Right lobe of liver (tissue), 6 donors: ENCODE data around the gene HECTD4. TPM values are rescaled to one million over a fixed set of nuclear protein-coding genes. Genes with fewer than 3 reads are reported as not detected.
"Not testable (repeated sequence)": the region's sequence is repeated elsewhere in the genome, so short reads cannot be mapped to it uniquely, and the experiment has no call there.

Experiments
- ATAC-seq, 4 donors: fragments of 200-7000 bp; cut with Tn5 transposase; one replicate each; pipeline ENCODE4 v1.9.1; 2020; ENCODE audit warnings: mild to moderate bottlenecking in 4 of 4, moderate library complexity in 4 of 4
- DNase-seq, 3 donors: peaks; one replicate each; pipeline ENCODE4 v3.0.0-alpha.2; 2020
- H3K27ac ChIP-seq, 3 donors: fragments of 200-600 bp; one replicate each; pipeline ENCODE4 v1.8.0; 2022
- H3K27me3 ChIP-seq, 2 donors: fragments of 200-600 bp; one replicate each; pipeline ENCODE4 v1.8.0; 2022
- H3K36me3 ChIP-seq, 4 donors: fragments of 200-600 bp; sonication (generic) in 1 of 4; one replicate each; pipeline versions ENCODE4 v1.5.1 to v1.8.0; 2017 to 2022; ENCODE audit warnings: control low read depth in 1 of 4
- H3K4me1 ChIP-seq, 4 donors: fragments of 200-600 bp; sonication (generic) in 1 of 4; one replicate each; pipeline versions ENCODE4 v1.5.1 to v1.8.0; 2017 to 2022; ENCODE audit warnings: control low read depth in 1 of 4
- H3K4me3 ChIP-seq, 3 donors: fragments of 200-600 bp; one replicate each; pipeline ENCODE4 v1.8.0; 2022
- H3K9me3 ChIP-seq, 4 donors: fragments of 200-600 bp; sonication (generic) in 1 of 4; one replicate each; pipeline versions ENCODE4 v1.5.1 to v1.8.0; 2017 to 2022; ENCODE audit warnings: control low read depth in 1 of 4
- CTCF ChIP-seq, 4 donors: fragments of 200-600 bp in 3 of 4; fragments of 450-650 bp in 1 of 4; IDR thresholded peaks; one replicate each; pipeline versions ENCODE4 v1.5.1 to v1.8.0; 2016 to 2022; ENCODE audit warnings: antibody characterized with exemption in 4 of 4, mild to moderate bottlenecking in 2 of 4
- POLR2A ChIP-seq: fragments of 450-650 bp; IDR thresholded peaks from one replicate; pipeline ENCODE4 v1.6.1; 2017; ENCODE audit warnings: antibody characterized with exemption, mild to moderate bottlenecking
- WGBS: methylation state at CpG from one replicate; pipeline ENCODE4 v1.1.6; 2018; ENCODE audit warnings: low coverage, low lambda C conversion rate; ENCODE audit not compliant: insufficient coverage; ENCODE audit errors: missing lambda C conversion rate; 5-methylcytosine and 5-hydroxymethylcytosine counted together
- intact Hi-C, 2 donors: fragments of 100-400 bp; cut with DNase I; formaldehyde crosslinking; loops; one replicate each; pipeline versions ENCODE4 v1.11.2 to v1.14.1; 2022
- total RNA-seq, 6 experiments: library from RNA; depleted of rRNA in 2 of 6; stranded (reverse); fragments of >200 nt in 2 of 6; fragmentation: NEBNext Ultra II Directional in 3 of 6; extraction: Animal tissue kit (Norgen Biotek cat#: 25700) in 3 of 6; gene quantifications; one replicate each; pipeline versions ENCODE4 v1.1.0 to v1.2.4, GENCODE V29; 2016 to 2023
- donor health status: DM: no; HTN: yes; CAD: no.
- donor health status: DM: no; HTN: no; CAD: no.
- donor health status: DM: no; HTN: no; CAD: no.
- donor health status: DM: no; HTN: yes; CAD: no.
- donor health status: DM: no; HTN: yes; CAD: no.

The HECTD4 gene
- total RNA-seq, 6 experiments from 2014 or later: 12.6 to 24.4 (median 19.3) TPM

- intact Hi-C loops: no loop called here
- no peak for TF ChIP-seq CTCF (IDR thresholded peaks at IDR 0.05)
- no peak for TF ChIP-seq POLR2A
Observed at GRCh38 chr12:112116232-112117060, 265.8 kb downstream of the HECTD4 start.

GRCh38 chr12:112115259-112116045 lies 266.8 kb downstream of the HECTD4 start:
- no peak for TF ChIP-seq CTCF (IDR thresholded peaks at IDR 0.05)
- no peak for TF ChIP-seq POLR2A
- H3K36me3 ChIP-seq: no peaks in the 10 kb centered on the region
- H3K27me3 ChIP-seq: no peaks in the 10 kb centered on the region
- WGBS: 87% methylated on average over 6 of the region's 6 CpGs
- H3K4me1 ChIP-seq: peaks cover 0 to 7% (median 0%) of the 10 kb centered on the region in 4 donors
- intact Hi-C loops: no loop called here
- DNase-seq (peak in 1 of 3 donors; percentile 28), ATAC-seq (no peak)
- H3K27ac ChIP-seq: no peak overlapping the region
- no peak overlapping the region for H3K4me3 ChIP-seq
- no peaks in the 10 kb centered on the region for H3K9me3 ChIP-seq

More at GRCh38 chr12:112116232-112117060, 265.8 kb downstream of the HECTD4 start:
- 58% methylated on average over 7 of the region's 7 CpGs for WGBS
- Histone ChIP-seq H3K9me3 (no peaks in the 10 kb centered on the region), H3K27me3 (no peaks in the 10 kb centered on the region), H3K4me1 (peaks cover 0 to 7% (median 0%) of the 10 kb centered on the region in 4 donors), H3K4me3 (peak overlapping the region in 1 of 3 donors; percentile 12), H3K27ac (peak overlapping the region in 2 of 3 donors; percentile 23 to 45), H3K36me3 (no peaks in the 10 kb centered on the region)
- ATAC-seq: peak; percentile 96 to 99 (median 96)
- DNase-seq: peak; percentile 57 to 75 (median 71)

- ATAC-seq (no peak), DNase-seq (peak in 1 of 3 donors; percentile 33)
- Histone ChIP-seq H3K4me3 (no peak overlapping the region), H3K36me3 (no peaks in the 10 kb centered on the region), H3K27me3 (no peaks in the 10 kb centered on the region), H3K9me3 (no peaks in the 10 kb centered on the region), H3K4me1 (peaks cover 0 to 13% (median under 1%) of the 10 kb centered on the region in 4 donors), H3K27ac (no peak overlapping the region)
- TF ChIP-seq POLR2A: no peak
- no peak for TF ChIP-seq CTCF (IDR thresholded peaks at IDR 0.05)
- 94% methylated on average over 2 of the region's 6 CpGs for WGBS
- intact Hi-C loops: no loop called here
Observed at GRCh38 chr12:112112409-112113133, 269.7 kb downstream of the HECTD4 start.

GRCh38 chr12:112111931-112112330 lies 270.3 kb downstream of the HECTD4 start:
- Histone ChIP-seq H3K4me1 (peaks cover 0 to 17% (median 3%) of the 10 kb centered on the region in 4 donors), H3K27me3 (no peaks in the 10 kb centered on the region), H3K36me3 (no peaks in the 10 kb centered on the region), H3K4me3 (no peak overlapping the region), H3K27ac (no peak overlapping the region), H3K9me3 (no peaks in the 10 kb centered on the region)
- ATAC-seq: no peak
- intact Hi-C loops: no loop called here
- no peak for DNase-seq
- TF ChIP-seq POLR2A (no peak), CTCF (IDR thresholded peaks at IDR 0.05) (no peak)
- 73% methylated on average over 5 of the region's 5 CpGs for WGBS

GRCh38 chr12:112110787-112111662 lies 271.2 kb downstream of the HECTD4 start:
- H3K36me3 ChIP-seq, ATAC-seq, H3K9me3 ChIP-seq, H3K27ac ChIP-seq, H3K27me3 ChIP-seq, intact Hi-C loops, H3K4me3 ChIP-seq, DNase-seq: not testable (repeated sequence)
- H3K4me1 ChIP-seq: peaks cover 0 to 21% (median 8%) of the 10 kb centered on the region in 4 donors
- WGBS: 70% methylated on average over 20 of the region's 20 CpGs
